HG03025 (cell line): Measurements from ENCODE around the gene GSTM4.
"Not testable (repeated sequence)": the region's sequence is repeated elsewhere in the genome, so short reads cannot be mapped to it uniquely, and the experiment has no call there.

ENCODE experiments used
- ATAC-seq: cut with Tn5 transposase; IDR thresholded peaks from one replicate; pipeline ENCODE4 v1.9.1; 2021; ENCODE audit warnings: mild to moderate bottlenecking, moderate library complexity; ENCODE audit not compliant: unreplicated experiment, low FRiP score

GSTM4 gene

DNA sequence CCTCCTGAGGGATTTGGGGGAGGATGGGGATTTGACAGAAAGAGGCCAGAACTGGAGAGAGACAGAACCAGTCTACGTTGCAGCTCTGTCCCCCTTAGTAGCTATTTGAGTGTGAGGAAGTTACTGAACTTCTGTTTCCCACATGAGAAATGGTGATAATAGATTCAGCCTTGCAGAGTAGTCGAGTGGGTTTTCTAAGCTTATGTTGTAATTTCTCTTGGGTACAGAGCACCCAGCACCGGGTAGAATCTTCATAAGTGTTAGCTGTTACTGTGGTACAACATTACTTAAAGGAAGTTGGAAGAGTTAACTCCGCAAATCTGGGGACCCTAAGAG, 4.8 kb downstream of the GSTM4 start:
- not testable (repeated sequence) for ATAC-seq

DNA sequence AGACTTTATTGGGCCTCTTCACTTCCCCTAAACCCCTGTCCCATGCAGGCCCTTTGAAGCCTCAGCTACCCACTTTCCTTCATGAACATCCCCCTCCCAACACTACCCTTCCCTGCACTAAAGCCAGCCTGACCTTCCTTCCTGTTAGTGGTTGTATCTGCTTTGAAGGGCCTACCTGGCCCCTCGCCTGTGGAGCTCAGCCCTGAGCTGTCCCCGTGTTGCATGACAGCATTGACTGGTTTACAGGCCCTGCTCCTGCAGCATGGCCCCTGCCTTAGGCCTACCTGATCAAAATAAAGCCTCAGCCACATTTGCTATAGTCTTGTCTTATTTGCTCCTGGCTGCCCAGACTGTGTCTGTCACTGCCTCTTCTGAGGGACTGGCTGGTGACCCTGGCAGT, 5.5 kb downstream of the GSTM4 start:
- ATAC-seq = no peak

DNA sequence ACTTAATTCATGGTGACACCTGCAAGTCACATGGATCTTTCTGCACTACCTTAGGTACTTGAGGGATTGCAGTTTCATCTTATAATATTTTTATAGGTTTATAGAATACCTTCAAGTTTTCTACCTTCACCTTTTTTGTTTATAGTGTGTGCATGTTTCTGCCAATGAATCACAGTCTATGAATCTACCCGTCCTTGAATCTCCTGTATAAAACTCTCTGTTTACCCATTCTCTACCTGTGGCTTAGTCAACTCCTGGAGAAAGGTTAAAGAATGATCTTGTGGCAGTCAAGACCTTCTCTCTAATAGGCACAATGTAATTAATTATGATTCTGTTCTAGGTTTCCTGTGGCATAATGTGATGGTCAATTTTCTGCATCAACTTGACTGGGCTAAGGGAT, 8.8 kb downstream of the GSTM4 start:
- no peak for ATAC-seq

DNA sequence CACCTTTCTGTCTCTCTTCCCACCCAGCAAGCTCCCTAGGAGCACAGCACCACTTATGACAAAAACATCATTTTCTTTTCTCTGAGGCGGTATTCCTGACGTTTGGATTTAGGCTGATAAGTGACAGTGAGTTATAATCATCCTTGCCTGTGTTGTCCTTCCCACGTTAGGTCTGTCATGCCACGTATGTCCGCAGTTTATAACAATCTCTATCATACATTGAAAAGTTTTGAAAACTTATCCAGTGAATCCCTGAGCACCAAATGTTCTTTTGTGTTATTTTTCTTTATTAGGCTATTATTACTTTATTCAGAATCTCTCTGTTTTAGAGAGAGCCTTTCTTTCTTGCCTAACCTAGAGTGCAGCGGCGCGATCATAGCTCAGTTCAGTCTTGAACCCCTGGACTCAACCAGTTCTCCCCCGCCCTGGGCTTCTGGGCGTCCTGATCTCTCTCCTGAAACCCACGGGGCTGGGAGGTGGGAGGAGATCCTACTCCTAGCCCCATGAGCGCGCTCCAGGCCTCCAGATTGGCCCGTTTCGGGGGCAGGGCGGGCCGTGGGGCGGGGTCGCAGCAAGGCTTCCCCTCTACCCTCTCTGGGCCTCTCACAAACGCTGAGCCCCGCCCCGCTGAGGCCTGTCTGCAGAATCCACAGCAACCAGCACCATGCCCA, 11.7 kb downstream of the GSTM4 start, which contains the start of gene GSTM2:
Gene GSTM2, plus strand, starts transcription at position 606 of the 671 bp plus-strand sequence. Its CDS starts 59 bp downstream, at position 665.
- peak; percentile 66 for ATAC-seq

DNA sequence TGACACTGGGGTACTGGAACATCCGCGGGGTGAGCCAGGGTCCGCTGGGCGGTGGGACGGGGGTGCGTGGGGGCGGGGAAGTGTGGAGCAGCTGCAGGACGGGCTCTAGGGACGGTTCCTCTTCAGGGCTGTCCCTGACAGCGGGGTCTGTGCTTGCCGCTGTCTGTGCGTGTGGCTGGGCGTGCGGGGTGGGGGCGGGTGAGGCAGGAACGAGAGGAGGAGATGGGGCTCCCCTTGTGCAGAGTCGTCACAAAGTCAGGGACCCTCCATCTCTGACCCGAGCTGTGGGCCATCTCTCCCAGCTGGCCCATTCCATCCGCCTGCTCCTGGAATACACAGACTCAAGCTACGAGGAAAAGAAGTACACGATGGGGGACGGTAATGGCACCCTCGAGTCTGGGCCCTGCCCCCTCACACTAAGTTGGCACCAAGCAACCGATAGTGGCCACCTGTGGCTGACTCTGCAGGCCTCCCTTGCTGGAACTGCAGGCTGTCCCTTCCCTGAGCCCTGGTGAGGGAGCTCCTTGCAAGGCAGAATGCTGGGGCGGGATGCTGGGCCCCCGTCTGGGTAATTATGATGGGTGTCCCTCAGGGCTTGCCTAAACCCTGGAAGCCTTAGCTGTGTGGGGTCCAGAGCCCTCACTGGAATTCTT, 12.3 kb downstream of the GSTM4 start:
- no peak for ATAC-seq

DNA sequence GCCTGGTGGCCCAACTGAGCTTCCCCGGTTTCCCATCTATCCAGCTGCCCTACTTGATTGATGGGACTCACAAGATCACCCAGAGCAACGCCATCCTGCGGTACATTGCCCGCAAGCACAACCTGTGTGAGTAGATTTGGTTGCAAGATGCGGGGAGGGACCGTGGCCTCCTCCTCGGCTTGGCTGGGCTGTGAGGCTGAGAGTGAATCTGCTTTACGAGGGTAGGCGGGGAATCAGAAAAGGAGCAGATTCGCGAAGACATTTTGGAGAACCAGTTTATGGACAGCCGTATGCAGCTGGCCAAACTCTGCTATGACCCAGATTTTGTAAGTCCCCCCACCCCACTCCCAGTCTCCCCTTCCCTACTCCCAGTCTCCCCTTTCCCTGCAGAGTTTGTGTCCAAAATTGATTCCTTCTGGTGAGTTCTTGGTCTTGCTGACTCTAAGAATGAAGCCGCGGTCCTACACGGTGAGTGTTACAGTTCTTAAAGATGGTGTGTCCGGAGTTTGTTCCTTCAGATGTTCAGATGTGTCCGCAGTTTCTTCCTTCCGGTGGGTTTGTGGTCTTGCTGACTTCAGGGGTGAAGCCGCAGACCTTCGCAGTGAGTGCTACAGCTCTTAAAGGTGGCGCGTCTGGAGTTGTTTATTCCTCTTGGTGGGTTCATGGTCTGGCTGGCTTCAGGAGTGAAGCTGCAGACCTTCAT, 13.5 kb downstream of the GSTM4 start:
- ATAC-seq = no peak

DNA sequence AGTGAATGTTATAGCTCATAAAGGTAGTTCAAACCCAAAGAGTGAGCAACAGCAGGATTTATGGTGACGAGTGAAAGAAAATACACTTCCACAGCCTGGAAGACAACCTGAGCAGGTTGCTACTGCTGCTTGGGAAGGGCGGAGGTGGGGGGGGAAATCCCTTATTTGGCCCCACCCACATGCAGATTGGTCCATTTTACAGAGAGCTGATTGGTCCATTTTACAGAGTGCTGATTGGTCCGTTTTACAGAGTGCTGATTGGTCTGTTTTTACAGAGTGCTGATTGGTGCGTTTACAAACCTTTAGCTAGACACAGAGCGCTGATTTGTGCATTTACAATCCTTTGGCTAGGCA, 14.0 kb downstream of the GSTM4 start:
- not testable (repeated sequence) for ATAC-seq

DNA sequence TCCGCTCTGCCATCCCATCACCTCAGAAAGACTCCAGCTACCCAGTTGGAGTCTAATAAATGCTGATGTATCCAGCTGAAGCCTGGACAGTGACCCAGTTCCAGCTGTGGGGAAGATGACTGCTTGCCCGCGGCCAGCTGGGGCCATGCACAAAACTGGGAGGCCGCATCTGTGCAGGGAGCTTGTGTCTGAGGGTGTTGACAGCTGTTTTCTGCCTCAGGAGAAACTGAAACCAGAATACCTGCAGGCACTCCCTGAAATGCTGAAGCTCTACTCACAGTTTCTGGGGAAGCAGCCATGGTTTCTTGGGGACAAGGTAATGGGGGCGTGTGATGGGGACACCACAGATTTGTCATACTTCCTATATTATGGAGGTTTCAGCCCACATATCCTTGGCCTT, 15.2 kb downstream of the GSTM4 start:
- ATAC-seq = no peak

DNA sequence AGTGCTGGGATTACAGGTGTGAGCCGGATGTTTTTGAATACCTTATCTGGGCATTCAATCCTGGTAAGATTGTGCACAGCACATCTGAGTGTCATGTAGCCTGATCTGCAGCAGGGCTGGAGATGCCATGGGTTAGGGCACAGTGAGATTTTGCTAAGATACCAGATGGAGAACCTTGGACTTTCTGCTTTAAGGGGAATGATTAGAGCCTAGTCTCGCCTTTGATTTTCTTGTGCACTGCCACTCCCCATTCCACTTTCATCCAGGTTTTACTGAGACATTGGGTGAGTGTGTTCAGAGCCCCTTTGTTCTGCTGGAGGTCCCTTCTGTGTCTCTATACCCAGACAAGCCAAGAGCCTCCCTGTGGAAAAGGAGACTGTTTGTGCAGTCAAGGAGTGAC, 18.0 kb downstream of the GSTM4 start:
- ATAC-seq = not testable (repeated sequence)

DNA sequence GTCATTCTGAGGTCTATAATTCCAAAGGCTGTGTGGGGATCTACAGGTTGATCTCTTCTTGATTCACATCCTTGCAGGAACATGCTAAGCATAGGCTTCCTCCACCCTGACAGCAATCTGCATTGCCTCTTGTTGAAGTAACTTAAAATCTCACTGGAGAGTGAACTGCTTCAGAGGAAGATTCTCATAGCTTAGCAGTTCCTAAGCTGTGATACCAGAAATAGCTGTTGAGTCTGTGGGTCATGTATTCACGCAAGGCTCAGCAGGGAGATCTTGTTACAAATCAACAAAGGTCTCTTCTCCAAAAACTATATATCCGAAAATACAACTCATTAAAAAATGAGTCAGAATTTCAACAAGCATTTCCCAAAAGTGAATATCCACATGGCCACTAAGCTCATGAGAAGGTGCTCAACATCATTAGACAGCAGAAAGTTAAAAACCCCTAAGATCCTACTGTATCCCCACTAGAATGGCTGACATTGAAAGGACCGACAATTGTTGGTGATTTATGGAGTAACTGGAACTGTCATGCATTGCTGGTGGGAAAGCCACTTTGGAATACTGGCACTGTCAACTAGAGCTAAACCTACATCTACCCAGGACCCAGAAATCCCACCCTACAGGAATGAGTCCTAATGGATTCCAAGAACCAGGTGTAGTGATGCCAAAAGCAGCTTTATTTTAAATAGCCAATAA, 20.9 kb downstream of the GSTM4 start:
- not testable (repeated sequence) for ATAC-seq

DNA sequence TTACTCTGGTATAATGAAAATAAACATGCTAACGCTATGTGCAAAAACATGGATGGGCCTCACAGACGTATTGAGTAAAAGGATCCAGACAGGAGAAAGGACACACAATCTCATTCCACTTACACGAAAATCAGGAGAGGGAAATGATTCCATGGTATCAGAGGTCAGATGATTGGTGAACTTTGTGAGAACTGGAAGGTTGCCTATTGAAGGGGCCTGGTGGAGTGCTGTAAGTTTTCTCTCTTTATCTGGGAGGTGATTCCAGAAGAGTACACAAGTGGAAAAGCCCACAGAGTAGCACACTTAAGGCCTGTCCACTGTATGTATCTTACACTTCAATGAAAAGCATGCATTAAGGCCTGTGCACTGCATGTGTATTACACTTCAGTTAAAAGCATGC, 21.6 kb downstream of the GSTM4 start:
- no peak for ATAC-seq

DNA sequence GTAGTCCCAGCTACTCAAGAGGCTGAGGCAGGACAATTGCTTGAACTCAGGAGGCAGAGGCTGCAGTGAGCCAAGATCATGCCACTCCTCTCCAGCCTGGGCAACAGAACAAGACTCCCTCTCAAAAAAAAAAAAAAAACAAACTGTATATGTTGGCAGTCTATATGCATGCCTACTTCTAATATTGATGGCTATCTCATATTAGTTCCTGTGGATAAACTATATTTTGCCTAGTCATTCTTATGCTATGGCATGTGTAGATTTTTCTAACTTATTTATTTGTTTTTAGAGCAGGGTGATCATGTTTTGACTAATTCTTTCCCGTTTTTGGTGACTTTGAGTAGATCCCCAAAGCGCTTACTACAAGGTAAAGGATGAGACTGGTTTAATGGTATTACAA, 22.7 kb downstream of the GSTM4 start:
- not testable (repeated sequence) for ATAC-seq

DNA sequence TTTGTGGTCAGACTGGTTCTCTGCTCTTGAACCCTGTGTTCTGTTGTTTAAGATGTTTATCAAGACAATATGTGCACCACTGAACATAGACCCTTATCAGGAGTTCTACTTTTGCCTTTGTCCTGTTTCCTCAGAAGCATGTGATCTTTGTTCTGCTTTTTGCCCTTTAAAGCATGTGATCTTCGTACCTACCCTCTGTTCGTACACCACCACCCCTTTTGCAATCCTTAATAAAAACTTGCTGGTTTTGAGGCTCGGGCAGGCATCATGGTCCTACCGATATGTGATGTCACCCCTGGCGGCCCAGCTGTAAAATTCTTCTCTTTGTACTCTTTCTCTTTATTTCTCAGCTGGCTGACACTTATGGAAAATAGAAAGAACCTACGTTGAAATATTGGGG, 28.9 kb downstream of the GSTM4 start:
- not testable (repeated sequence) for ATAC-seq

DNA sequence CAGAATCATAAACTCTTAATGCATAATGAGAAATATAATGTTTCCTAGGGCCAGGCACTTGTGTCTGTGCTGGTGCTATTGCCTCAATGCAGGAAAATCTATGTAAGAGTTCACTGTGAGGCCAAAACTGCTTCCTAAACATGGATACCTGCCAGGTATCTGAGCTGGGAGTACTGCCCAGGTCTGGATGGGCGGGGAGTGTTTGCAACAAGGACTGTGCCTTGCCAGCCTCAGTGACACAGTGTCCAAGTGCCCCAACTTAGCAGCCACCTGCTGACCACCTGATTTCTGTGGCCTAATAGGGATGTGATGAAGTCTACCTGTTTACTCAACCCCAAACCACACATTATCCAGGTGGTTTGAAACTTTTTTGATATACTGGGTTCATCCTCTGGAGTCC, 29.5 kb downstream of the GSTM4 start:
- ATAC-seq = not testable (repeated sequence)

DNA sequence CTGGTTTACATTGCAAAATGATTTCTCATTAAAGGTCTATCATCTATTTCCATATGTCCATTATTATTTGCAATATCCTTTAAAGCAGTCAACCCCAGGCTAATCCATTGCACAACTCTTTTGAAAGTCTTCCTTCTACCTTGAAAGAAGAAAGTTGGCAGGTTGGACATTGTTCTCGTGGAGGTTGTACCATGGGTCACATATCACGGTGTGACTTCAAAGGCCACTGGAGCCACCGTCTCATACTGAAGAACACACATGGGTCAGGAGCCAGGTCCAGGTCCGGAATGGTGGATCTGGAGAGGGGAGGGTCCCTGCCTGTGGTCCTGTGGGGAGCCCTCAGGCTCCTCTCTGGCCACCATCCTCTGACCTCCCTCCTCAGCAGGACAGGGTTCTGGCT, 30.0 kb downstream of the GSTM4 start:
- not testable (repeated sequence) for ATAC-seq

DNA sequence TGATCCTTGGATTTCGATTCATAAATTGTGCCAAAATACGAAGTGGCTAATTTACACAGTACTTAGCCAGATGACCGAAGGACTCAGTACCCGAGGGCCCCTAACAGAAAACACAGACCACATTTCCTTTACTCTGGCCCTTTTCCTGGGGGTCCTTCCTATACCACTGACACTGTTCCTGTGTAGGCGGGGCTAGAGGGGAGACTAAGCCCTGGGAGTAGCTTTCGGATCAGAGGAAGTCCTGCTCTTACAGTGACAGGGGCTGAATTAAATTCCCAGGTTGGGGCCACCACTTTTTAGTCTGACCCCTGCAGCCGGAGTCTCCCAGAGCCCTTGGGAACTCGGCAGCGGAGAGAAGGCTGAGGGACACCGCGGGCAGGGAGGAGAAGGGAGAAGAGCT, 31.2 kb downstream of the GSTM4 start:
- ATAC-seq = not testable (repeated sequence)

DNA sequence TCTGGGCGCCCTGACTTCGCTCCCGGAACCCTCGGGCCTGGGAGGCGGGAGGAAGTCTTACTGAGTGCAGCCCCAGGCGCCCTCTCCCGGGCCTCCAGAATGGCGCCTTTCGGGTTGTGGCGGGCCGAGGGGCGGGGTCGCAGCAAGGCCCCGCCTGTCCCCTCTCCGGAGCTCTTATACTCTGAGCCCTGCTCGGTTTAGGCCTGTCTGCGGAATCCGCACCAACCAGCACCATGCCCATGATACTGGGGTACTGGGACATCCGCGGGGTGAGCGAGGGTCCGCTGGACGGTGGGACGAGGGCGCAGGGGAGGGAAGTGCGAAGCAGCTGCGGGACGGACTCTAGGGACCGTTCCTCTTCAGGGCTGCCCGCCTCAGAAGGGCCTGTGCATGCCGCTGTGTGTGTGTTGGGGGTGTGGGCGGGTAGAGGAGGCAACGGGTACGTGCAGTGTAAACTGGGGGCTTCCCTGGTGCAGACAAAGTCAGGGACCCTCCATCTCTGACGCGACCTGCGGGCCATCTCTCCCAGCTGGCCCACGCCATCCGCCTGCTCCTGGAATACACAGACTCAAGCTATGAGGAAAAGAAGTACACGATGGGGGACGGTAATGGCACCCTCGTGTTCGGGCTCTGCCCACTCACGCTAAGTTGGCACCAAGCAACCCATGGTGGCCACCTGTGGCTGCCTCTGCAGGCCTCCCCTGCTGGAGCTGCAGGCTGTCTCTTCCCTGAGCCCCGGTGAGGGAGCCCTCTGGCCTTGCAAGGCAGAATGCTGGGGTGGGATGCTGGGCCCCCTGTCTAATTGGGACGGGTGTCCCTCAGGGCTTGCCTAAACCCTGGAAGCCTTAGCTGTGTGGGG, 32.0 kb downstream of the GSTM4 start, which contains the start of gene GSTM1:
Gene GSTM1, plus strand, starts transcription at position 177 of the 859 bp plus-strand sequence. Its CDS starts 57 bp downstream, at position 234.
- ATAC-seq = peak; percentile 90

DNA sequence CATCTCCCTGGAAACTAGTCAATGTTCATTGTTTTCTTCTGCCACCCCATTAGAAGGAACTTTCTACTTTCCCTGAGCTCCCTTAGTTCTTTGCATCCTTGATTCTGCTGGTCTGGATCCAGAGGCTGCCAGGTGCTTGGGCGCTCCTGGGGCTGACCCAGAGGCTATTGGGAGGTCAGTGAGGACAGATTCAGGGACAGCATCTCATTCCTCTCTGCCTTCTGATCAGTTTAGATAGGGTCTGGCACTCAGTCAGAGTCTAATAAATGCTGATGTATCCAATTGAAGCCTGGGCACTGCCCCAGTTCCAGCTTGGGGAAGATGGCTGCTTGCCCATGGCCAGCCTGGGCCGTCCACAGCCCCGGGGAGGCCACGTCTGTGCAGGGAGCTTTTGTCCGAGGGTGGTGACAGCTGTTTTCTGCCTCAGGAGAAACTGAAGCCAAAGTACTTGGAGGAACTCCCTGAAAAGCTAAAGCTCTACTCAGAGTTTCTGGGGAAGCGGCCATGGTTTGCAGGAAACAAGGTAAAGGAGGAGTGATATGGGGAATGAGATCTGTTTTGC, 34.0 kb downstream of the GSTM4 start:
- ATAC-seq = no peak

DNA sequence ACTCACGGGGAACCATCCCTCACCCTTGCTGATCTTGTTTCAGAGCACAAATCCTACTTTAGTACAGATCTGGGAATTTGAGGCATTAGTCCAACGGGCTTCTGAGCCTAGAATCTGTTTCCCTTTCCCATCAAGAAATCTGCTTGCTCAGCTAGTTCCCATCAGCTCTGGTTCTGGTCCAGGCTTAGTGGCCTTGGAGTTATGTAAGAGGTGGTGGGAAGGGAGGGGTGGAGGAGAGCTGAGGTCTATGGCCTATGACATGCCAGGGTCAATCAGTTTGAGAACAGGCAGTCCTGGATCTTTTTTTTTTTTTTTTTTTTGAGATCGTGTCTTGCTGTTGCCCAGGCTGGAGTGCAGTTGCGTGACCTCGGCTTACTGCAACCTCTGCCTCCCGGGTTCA, 35.9 kb downstream of the GSTM4 start:
- ATAC-seq = no peak

DNA sequence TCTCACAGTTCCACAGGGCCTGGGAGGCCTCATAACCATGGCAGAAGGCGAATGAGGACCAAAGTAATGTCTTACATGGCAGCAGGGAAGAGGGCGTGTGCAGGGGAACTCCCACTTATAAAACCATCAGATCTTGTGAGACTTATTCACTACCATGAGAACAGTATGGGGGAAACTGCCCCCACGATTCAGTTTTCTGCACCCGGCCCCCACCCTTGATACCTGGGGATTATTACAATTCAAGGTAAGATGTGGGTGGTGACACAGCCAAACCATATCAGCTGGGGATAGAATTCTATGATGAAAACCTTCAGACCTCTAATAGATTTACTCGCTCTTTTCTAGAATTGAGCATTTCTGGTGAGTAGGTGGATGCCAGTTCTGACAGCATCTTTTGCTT, 38.5 kb downstream of the GSTM4 start:
- ATAC-seq = not testable (repeated sequence)
